Measurements from ENCODE around the gene PPP1R26. TPM values are rescaled to one million over a fixed set of nuclear protein-coding genes. Genes with fewer than 3 reads are reported as not detected.
"Not testable (repeated sequence)": the region's sequence is repeated elsewhere in the genome, so short reads cannot be mapped to it uniquely, and the experiment has no call there.

The PPP1R26 gene
- total RNA-seq, 1 donor from 2014 or later: 11.5 TPM

DNA sequence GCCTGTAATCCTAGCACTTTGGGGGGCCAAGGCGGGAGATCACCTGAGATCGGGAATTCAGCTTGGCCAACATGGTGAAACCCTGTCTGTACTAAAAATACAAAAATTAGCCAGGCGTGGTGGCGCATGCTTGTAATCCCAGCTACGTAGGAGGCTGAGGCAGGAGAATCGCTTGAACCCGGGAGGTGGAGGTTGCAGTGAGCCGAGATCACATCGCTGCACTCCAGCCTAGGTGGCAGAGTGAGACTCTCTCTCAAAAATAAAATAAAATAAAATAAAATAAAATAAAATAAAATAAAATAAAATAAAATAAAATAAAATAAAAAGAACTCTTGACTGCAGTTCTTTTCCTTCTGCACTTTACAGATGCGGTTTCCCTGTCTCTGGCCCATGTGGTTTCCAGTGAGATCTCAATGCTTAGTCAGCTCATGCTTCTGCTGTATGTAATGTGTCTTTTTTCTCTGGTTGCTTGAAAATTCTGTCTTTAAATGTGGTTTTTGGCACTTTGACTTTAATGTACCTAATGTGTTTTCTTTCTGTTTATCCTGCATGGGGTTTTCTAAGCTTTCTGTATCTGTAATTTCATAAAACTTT lies 49.4 kb downstream of the PPP1R26 start:
- H3K27me3 ChIP-seq (ENCODE audit: control insufficient read depth in 3 of 3, insufficient read depth in 3 of 3, low read length in 3 of 3): peaks cover 13 to 33% (median 20%) of the 10 kb centered on the region in 3 donors
- H3K4me3 ChIP-seq (ENCODE audit: low read length in 3 of 3); H3K36me3 ChIP-seq (ENCODE audit: control insufficient read depth in 3 of 3, insufficient read depth in 3 of 3, low read length in 3 of 3); H3K9ac ChIP-seq (ENCODE audit: low read depth in 1 of 3, low read length in 3 of 3); H3K27ac ChIP-seq (ENCODE audit: low read depth, low read length); H3K9me3 ChIP-seq (ENCODE audit: control insufficient read depth in 3 of 3, low read length in 3 of 3); H3K4me1 ChIP-seq (ENCODE audit: control insufficient read depth in 3 of 3, insufficient read depth in 3 of 3, low read length in 3 of 3): not testable (repeated sequence)

DNA sequence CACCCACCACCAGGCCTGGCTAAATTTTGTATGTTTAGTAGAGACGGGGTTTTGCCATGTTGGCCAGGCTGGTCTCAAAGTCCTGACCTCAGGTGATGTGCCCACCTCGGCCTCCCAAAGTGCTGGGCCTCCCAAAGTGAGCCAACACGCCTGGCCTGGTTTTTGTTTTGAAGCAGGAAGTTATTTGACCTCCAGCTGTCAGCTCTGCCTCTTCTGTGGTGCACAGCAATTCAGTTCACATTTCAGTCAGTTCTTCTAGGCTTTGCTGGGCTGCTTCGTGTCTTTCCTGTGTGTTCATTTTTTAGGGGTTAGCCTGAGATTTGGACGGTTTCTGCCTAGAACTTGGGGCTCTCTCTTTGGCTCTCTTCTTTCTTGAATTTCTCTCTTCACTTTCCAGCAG lies 50.6 kb downstream of the PPP1R26 start:
- no peaks in the 10 kb centered on the region for H3K4me1 ChIP-seq (ENCODE audit: control insufficient read depth in 3 of 3, insufficient read depth in 3 of 3, low read length in 3 of 3)
- H3K27ac ChIP-seq (ENCODE audit: low read depth, low read length): no peak overlapping the region
- H3K36me3 ChIP-seq (ENCODE audit: control insufficient read depth in 3 of 3, insufficient read depth in 3 of 3, low read length in 3 of 3): no peaks in the 10 kb centered on the region
- peaks cover 13 to 28% (median 28%) of the 10 kb centered on the region in 3 donors for H3K27me3 ChIP-seq (ENCODE audit: control insufficient read depth in 3 of 3, insufficient read depth in 3 of 3, low read length in 3 of 3)
- H3K9ac ChIP-seq (ENCODE audit: low read depth in 1 of 3, low read length in 3 of 3): no peak overlapping the region
- H3K9me3 ChIP-seq (ENCODE audit: control insufficient read depth in 3 of 3, low read length in 3 of 3): no peaks in the 10 kb centered on the region
- no peak overlapping the region for H3K4me3 ChIP-seq (ENCODE audit: low read length in 3 of 3)

DNA sequence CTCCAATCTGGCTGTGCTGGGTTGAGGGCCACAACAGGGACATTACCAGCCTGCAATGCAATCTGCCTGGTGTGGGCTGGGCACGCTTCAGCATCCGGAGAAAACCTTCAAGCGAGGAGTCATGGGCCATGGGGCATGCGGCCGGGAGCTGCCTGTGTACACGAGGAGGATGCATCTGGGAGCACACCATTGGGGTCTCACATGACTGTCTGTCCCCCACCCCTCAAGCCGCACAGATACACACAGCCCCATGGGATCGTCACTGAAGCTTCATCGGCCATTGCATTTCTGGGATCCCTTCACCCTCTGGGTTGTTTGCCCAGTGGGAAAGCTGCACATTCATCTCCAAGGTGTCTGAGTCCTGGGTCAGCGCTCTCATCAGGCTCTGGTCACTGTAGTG lies 51.5 kb downstream of the PPP1R26 start:
- H3K27me3 ChIP-seq (ENCODE audit: control insufficient read depth in 3 of 3, insufficient read depth in 3 of 3, low read length in 3 of 3): peaks cover 13 to 24% (median 23%) of the 10 kb centered on the region in 3 donors
- no peak overlapping the region for H3K4me3 ChIP-seq (ENCODE audit: low read length in 3 of 3)
- H3K27ac ChIP-seq (ENCODE audit: low read depth, low read length): no peak overlapping the region
- no peaks in the 10 kb centered on the region for H3K9me3 ChIP-seq (ENCODE audit: control insufficient read depth in 3 of 3, low read length in 3 of 3)
- no peaks in the 10 kb centered on the region for H3K4me1 ChIP-seq (ENCODE audit: control insufficient read depth in 3 of 3, insufficient read depth in 3 of 3, low read length in 3 of 3)
- no peaks in the 10 kb centered on the region for H3K36me3 ChIP-seq (ENCODE audit: control insufficient read depth in 3 of 3, insufficient read depth in 3 of 3, low read length in 3 of 3)
- H3K9ac ChIP-seq (ENCODE audit: low read depth in 1 of 3, low read length in 3 of 3): no peak overlapping the region

DNA sequence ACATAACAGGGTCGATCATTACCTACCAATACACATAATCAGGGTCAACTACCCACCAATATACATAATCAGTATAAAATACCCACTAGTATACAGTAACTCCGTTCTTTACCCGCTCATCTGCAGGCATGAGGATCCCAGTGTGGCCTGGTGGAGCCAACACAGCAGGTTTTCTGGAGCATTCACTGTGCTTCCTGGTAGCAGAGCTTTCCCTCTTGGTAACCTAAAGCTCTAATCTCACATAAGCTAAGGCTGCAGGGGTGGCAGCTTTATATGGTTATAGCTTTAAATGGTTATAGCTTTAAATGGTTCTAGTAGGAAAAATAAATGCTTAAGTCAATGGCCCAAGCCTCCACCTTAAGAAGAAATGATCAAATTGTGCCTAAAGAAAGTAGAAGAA lies 53.5 kb downstream of the PPP1R26 start:
- Histone ChIP-seq H3K36me3 (ENCODE audit: control insufficient read depth in 3 of 3, insufficient read depth in 3 of 3, low read length in 3 of 3) (no peaks in the 10 kb centered on the region), H3K27me3 (ENCODE audit: control insufficient read depth in 3 of 3, insufficient read depth in 3 of 3, low read length in 3 of 3) (peaks cover 13 to 24% (median 13%) of the 10 kb centered on the region in 3 donors), H3K9me3 (ENCODE audit: control insufficient read depth in 3 of 3, low read length in 3 of 3) (peaks cover 0 to 2% (median 0%) of the 10 kb centered on the region in 3 donors), H3K4me1 (ENCODE audit: control insufficient read depth in 3 of 3, insufficient read depth in 3 of 3, low read length in 3 of 3) (no peaks in the 10 kb centered on the region), H3K4me3 (ENCODE audit: low read length in 3 of 3) (no peak overlapping the region), H3K9ac (ENCODE audit: low read depth in 1 of 3, low read length in 3 of 3) (no peak overlapping the region), H3K27ac (ENCODE audit: low read depth, low read length) (no peak overlapping the region)

- no peaks in the 10 kb centered on the region for H3K4me1 ChIP-seq (ENCODE audit: control insufficient read depth in 3 of 3, insufficient read depth in 3 of 3, low read length in 3 of 3)
- H3K9me3 ChIP-seq (ENCODE audit: control insufficient read depth in 3 of 3, low read length in 3 of 3): peaks cover 0 to 2% (median 0%) of the 10 kb centered on the region in 3 donors
- H3K27ac ChIP-seq (ENCODE audit: low read depth, low read length): no peak overlapping the region
- no peak overlapping the region for H3K9ac ChIP-seq (ENCODE audit: low read depth in 1 of 3, low read length in 3 of 3)
- H3K36me3 ChIP-seq (ENCODE audit: control insufficient read depth in 3 of 3, insufficient read depth in 3 of 3, low read length in 3 of 3): no peaks in the 10 kb centered on the region
- H3K27me3 ChIP-seq (ENCODE audit: control insufficient read depth in 3 of 3, insufficient read depth in 3 of 3, low read length in 3 of 3): peaks cover 10 to 20% (median 13%) of the 10 kb centered on the region in 3 donors
- H3K4me3 ChIP-seq (ENCODE audit: low read length in 3 of 3): no peak overlapping the region
These were observed 54.1 kb downstream of the PPP1R26 start for GRCh38 chr9:135533674-135534073.

DNA sequence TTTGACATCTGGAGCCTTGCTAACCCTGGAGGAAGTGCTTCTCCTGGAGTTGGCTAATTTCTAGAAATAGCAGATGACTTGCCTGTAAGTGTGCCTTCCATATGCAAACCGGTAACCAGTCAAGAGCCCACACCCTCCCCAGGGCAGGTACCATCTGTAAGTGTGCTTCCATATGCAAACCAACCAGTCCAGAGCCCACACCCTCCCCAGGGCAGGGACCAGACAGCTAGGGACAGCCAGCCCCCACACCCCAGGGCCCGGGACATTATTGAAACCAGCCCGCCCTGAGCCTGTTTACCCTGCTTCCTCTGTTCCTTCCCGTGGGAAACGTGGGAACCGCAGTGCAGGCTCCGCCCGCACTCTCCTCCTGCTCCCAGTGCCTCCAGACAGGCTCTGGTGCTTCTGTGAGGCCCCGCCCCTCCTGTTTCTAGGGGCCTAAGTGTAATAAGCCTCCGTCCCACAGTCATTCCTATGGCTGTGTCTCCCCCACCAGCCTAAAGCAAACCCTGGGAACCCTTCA lies 54.7 kb downstream of the PPP1R26 start:
- H3K4me1 ChIP-seq (ENCODE audit: control insufficient read depth in 3 of 3, insufficient read depth in 3 of 3, low read length in 3 of 3); H3K27ac ChIP-seq (ENCODE audit: low read depth, low read length); H3K9me3 ChIP-seq (ENCODE audit: control insufficient read depth in 3 of 3, low read length in 3 of 3); H3K9ac ChIP-seq (ENCODE audit: low read depth in 1 of 3, low read length in 3 of 3); H3K4me3 ChIP-seq (ENCODE audit: low read length in 3 of 3); H3K36me3 ChIP-seq (ENCODE audit: control insufficient read depth in 3 of 3, insufficient read depth in 3 of 3, low read length in 3 of 3): not testable (repeated sequence)
- peaks cover 10 to 20% (median 13%) of the 10 kb centered on the region in 3 donors for H3K27me3 ChIP-seq (ENCODE audit: control insufficient read depth in 3 of 3, insufficient read depth in 3 of 3, low read length in 3 of 3)

GRCh38 chr9:135534826-135535225 lies 55.2 kb downstream of the PPP1R26 start:
- H3K4me3 ChIP-seq (ENCODE audit: low read length in 3 of 3); H3K4me1 ChIP-seq (ENCODE audit: control insufficient read depth in 3 of 3, insufficient read depth in 3 of 3, low read length in 3 of 3); H3K36me3 ChIP-seq (ENCODE audit: control insufficient read depth in 3 of 3, insufficient read depth in 3 of 3, low read length in 3 of 3); H3K9me3 ChIP-seq (ENCODE audit: control insufficient read depth in 3 of 3, low read length in 3 of 3); H3K27ac ChIP-seq (ENCODE audit: low read depth, low read length): not testable (repeated sequence)
- Histone ChIP-seq H3K9ac (ENCODE audit: low read depth in 1 of 3, low read length in 3 of 3) (peak overlapping the region in 1 of 3 donors; percentile 8), H3K27me3 (ENCODE audit: control insufficient read depth in 3 of 3, insufficient read depth in 3 of 3, low read length in 3 of 3) (peaks cover 10 to 20% (median 13%) of the 10 kb centered on the region in 3 donors)

DNA sequence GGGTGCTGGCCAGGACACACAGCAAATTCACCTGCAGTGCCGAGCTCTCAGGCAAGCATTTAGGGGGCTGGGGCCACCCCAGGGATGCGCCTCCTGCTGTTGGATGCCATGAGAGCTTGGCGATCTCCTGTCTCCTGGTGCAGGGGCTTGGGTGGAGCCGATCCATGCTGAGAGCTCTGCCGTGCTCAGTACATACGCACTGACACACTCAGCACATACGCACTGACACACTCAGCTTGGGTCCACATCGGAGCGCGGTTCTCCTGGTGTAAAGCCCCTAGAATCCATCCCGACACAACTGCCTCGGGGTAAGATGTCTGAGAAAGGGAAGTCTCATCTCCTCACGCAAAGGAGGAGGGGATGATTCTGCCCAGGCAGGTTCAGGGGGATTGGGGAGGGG lies 56.0 kb downstream of the PPP1R26 start:
- not testable (repeated sequence) for H3K4me3 ChIP-seq (ENCODE audit: low read length in 3 of 3); H3K36me3 ChIP-seq (ENCODE audit: control insufficient read depth in 3 of 3, insufficient read depth in 3 of 3, low read length in 3 of 3); H3K9me3 ChIP-seq (ENCODE audit: control insufficient read depth in 3 of 3, low read length in 3 of 3); H3K9ac ChIP-seq (ENCODE audit: low read depth in 1 of 3, low read length in 3 of 3); H3K27ac ChIP-seq (ENCODE audit: low read depth, low read length); H3K4me1 ChIP-seq (ENCODE audit: control insufficient read depth in 3 of 3, insufficient read depth in 3 of 3, low read length in 3 of 3)
- H3K27me3 ChIP-seq (ENCODE audit: control insufficient read depth in 3 of 3, insufficient read depth in 3 of 3, low read length in 3 of 3): peaks cover 9 to 18% (median 13%) of the 10 kb centered on the region in 3 donors

- Histone ChIP-seq H3K27me3 (ENCODE audit: control insufficient read depth in 3 of 3, insufficient read depth in 3 of 3, low read length in 3 of 3) (peaks cover 7 to 12% (median 7%) of the 10 kb centered on the region in 3 donors), H3K9ac (ENCODE audit: low read depth in 1 of 3, low read length in 3 of 3) (no peak overlapping the region), H3K4me3 (ENCODE audit: low read length in 3 of 3) (no peak overlapping the region), H3K36me3 (ENCODE audit: control insufficient read depth in 3 of 3, insufficient read depth in 3 of 3, low read length in 3 of 3) (no peaks in the 10 kb centered on the region), H3K4me1 (ENCODE audit: control insufficient read depth in 3 of 3, insufficient read depth in 3 of 3, low read length in 3 of 3) (no peaks in the 10 kb centered on the region), H3K9me3 (ENCODE audit: control insufficient read depth in 3 of 3, low read length in 3 of 3) (peaks cover 0 to 2% (median 0%) of the 10 kb centered on the region in 3 donors), H3K27ac (ENCODE audit: low read depth, low read length) (no peak overlapping the region)
These were observed 56.6 kb downstream of the PPP1R26 start for GRCh38 chr9:135536216-135536615.

Data from skeletal muscle tissue (tissue), 4 donors.